ENCODE results near the gene CNTN2.

CNTN2 gene

DNA sequence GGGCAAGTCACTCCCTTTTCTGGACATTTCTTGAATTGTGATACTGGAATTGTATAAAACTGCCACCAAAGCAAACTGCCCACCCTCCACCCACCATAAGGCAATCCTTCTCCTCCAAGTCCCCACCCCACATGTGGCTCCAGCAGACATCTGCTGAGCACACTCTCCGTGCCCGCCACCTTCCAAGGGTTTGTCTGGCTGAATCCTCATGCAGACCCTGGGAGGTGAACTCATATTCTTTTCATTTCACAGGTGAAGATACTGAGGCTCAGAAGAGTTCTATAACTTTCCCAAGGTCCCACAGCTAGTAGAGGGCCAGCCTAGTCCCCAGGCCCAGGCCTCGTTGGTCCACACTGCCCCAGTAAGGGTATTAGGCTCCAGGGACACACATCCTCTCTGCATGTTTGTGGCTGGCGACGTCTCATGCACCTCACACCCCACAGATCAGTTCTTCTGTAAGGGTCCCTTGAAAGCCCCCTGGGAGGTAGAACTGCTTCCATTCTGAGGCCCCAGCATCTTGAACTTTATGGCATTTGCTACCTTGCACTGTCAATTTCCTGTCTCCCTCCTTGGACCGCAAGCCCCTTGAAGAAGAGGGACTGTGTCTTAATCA, 14.1 kb downstream of the CNTN2 start:
- TF ChIP-seq, protein P1, sequence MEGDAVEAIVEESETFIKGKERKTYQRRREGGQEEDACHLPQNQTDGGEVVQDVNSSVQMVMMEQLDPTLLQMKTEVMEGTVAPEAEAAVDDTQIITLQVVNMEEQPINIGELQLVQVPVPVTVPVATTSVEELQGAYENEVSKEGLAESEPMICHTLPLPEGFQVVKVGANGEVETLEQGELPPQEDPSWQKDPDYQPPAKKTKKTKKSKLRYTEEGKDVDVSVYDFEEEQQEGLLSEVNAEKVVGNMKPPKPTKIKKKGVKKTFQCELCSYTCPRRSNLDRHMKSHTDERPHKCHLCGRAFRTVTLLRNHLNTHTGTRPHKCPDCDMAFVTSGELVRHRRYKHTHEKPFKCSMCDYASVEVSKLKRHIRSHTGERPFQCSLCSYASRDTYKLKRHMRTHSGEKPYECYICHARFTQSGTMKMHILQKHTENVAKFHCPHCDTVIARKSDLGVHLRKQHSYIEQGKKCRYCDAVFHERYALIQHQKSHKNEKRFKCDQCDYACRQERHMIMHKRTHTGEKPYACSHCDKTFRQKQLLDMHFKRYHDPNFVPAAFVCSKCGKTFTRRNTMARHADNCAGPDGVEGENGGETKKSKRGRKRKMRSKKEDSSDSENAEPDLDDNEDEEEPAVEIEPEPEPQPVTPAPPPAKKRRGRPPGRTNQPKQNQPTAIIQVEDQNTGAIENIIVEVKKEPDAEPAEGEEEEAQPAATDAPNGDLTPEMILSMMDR (conservative IDR thresholded peaks at IDR 0.05), result no peak
- H3K27ac ChIP-seq, result no peak overlapping the region

DNA sequence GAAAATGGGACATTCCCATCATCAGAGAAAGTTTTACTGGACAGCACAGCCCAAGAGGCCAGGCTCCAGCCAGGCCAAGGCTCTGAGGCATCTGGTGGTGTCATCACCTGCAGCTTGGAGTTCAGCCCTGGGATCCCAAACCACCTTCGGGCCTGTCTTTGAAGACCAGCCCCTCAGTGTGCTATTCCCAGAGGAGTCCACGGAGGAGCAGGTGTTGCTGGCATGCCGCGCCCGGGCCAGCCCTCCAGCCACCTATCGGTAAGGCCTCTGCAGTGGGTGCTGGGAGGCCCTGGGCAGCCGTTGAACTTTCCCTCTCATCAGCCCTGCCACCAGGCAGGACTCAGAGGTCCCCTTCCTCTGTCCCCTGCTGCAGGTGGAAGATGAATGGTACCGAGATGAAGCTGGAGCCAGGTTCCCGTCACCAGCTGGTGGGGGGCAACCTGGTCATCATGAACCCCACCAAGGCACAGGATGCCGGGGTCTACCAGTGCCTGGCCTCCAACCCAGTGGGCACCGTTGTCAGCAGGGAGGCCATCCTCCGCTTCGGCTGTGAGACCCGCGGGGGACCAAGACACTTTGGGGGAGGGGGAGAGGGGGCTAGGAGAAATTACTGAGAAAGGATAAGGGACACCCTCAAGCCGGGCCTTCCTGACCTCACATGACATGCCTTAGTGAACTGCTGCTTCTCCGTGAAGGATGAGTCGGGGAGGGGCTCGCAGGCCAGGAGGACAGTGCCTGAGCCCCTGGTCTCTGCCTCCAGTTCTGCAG, 15.0 kb downstream of the CNTN2 start:
- no peak overlapping the region for H3K27ac ChIP-seq
- TF ChIP-seq, protein P1 (conservative IDR thresholded peaks at IDR 0.05), result no peak

DNA sequence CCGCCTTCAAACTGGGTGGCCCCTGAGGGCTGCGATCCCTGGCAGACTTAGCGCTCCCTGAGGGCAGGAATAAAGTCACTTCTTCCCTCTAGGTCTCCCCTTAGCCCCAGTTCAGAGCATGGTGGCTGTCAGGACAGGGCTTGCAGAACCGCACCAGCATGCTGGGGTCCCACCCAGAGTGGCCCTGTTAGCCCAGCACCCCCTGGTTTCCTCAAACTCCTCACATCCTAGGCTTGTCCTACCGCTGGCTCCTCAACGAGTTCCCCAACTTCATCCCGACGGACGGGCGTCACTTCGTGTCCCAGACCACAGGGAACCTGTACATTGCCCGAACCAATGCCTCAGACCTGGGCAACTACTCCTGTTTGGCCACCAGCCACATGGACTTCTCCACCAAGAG, 15.8 kb downstream of the CNTN2 start:
- TF ChIP-seq, protein P1 (conservative IDR thresholded peaks at IDR 0.05), result no peak
- no peak overlapping the region for H3K27ac ChIP-seq

DNA sequence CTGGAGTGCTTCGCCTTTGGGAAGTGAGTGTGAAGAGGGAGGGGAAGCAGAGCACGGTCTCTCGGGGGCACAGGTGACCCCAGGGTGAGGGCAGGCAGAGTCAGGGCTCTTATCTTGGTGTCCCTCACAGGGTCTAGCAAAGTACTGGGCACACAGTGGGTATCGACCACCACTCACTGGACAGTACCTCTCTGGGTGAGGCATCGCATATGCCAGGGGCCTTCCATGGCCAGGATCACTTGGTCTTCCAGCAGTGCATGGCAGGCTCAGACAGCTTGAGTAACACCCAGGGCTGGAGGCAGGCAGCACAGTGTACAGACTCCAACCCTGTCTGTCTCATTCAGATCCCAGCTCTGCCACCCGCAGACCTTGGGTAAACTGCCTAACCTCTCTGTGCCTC, 16.6 kb downstream of the CNTN2 start:
- H3K27ac ChIP-seq, result no peak overlapping the region

DNA sequence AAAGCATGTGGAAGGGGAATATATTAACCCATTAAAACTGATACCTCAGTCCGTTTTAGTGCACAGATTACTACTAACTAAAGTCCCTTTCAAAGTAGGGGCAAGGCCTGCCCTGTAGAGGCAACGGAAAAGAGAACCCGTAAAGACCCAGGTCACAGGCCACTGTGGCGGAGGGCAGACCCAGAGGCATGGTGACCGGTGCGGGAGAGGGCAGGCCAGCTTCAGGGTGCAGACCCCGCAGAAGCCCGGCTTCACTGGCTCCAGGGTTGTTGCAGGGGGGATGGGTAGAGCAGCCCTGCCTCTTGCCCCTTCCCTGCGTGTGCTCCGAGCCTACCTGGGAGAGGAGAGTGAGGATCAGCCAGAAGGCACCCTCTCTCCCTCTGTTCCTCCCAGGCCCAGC, 17.7 kb downstream of the CNTN2 start:
- TF ChIP-seq, protein P1 (conservative IDR thresholded peaks at IDR 0.05), result no peak
- peak overlapping the region; percentile 38; the same call in 1 of the 2 replicates for H3K27ac ChIP-seq

More for the DNA sequence above, 16.6 kb downstream of the CNTN2 start:
- TF ChIP-seq, protein P1 (conservative IDR thresholded peaks at IDR 0.05), result no peak

DNA sequence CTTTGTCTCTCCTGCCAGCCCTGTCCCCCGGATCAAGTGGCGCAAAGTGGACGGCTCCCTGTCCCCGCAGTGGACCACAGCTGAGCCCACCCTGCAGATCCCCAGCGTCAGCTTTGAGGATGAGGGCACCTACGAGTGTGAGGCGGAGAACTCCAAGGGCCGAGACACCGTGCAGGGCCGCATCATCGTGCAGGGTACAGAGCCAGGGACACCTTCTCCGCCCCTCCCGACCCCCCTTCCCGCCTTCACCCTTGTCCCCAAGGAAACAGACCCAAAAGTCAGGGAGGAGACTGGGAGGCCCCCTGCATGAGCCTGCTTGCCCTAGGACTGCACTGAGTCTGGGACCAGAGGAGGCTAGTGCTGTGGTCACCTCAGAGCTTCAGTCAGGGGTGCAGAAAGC, 18.2 kb downstream of the CNTN2 start:
- TF ChIP-seq, protein P1 (conservative IDR thresholded peaks at IDR 0.05), result no peak
- peak overlapping the region; percentile 38; the same call in 1 of the 2 replicates for H3K27ac ChIP-seq

DNA sequence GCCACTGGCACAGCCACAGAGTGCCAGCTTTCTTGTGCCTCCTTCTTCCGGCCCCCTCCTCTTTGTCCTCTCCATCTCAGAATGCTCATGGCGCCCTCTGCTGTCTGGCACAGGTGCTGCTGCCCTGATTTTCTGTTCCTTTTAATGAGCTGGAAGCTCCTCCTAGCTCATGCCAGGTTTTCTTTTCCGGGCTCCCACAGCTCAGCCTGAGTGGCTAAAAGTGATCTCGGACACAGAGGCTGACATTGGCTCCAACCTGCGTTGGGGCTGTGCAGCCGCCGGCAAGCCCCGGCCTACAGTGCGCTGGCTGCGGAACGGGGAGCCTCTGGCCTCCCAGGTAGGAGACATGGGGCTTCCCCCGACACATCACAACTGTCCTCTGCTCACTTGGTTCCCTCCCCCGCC, 18.7 kb downstream of the CNTN2 start:
- H3K27ac ChIP-seq, result peak overlapping the region; percentile 38; the same call in 1 of the 2 replicates
- TF ChIP-seq, protein P1 (conservative IDR thresholded peaks at IDR 0.05), result peak; percentile 91

Data from VCaP (cell line).